Cardiac muscle cell (in vitro differentiated cells and primary cell): ENCODE results near the gene CRLF3. TPM values are rescaled to one million over a fixed set of nuclear protein-coding genes. Genes with fewer than 3 reads are reported as not detected.

Experiments
- DNase-seq, 2 donors: peaks; one replicate each; pipeline versions ENCODE4 v3.0.0 to v3.0.0-alpha.2; 2010 to 2017; ENCODE audit warnings: low read depth in 1 of 2, low spot score in 1 of 2
- H3K27ac ChIP-seq: fragments of 200-600 bp; sonication (generic); 2 replicates; pipeline ENCODE4 v1.5.1; 2016
- H3K27me3 ChIP-seq: fragments of 200-600 bp; sonication (generic); 2 replicates; pipeline ENCODE4 v1.6.0; 2016; ENCODE audit warnings: control low read depth
- H3K36me3 ChIP-seq: fragments of 200-600 bp; sonication (generic); 2 replicates; pipeline ENCODE4 v1.5.1; 2016; ENCODE audit warnings: control low read depth
- H3K4me1 ChIP-seq: fragments of 200-600 bp; sonication (generic); 2 replicates; pipeline ENCODE4 v1.8.1; 2017; ENCODE audit warnings: low read depth, mild to moderate bottlenecking, mixed run types
- H3K4me3 ChIP-seq: fragments of 200-600 bp; sonication (generic); 2 replicates; pipeline ENCODE4 v1.5.1; 2016; ENCODE audit warnings: mild to moderate bottlenecking
- H3K9me3 ChIP-seq: fragments of 200-600 bp; sonication (generic); 2 replicates; pipeline ENCODE4 v1.5.1; 2017; ENCODE audit warnings: low read depth, mild to moderate bottlenecking, control low read depth
- CTCF ChIP-seq: IDR thresholded peaks from 2 replicates; pipeline ENCODE4 v1.5.1; 2012; ENCODE audit warnings: low read depth, mild to moderate bottlenecking, low read length
- polyA plus RNA-seq: library from polyadenylated mRNA; unstranded; fragments of >200 nt; fragmentation: Nextera tagmentation; extraction: Ambion mirVana; gene quantifications from 2 replicates; pipeline ENCODE4 v1.2.1, GENCODE V29; 2016
- total RNA-seq: library from RNA; depleted of rRNA; stranded (reverse); fragments of >200 nt; gene quantifications from 2 replicates; pipeline ENCODE4 v1.2.3, GENCODE V29; 2016

CRLF3 gene
- total and polyA plus RNA-seq, 2 experiments from 2014 or later = 11.9 to 19.9 TPM

DNA sequence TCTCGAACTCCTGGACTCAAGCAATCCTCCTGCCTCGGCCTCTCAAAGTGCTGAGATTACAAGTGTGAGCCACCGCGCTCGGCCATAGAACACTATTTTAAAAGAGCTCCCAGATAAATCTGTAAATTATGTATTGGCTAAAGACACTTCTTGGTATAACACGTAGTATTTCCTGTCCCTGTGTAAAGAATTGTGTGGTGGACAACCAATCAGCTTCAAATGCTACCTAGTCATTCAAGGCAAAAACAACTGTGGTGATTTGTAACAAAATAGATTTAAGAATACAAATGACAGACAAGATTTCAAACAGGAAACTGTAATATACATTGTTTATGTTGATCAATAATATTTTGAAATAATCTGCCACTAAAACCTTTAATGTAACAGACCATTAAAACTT is 14.6 kb downstream of the CRLF3 start:
- Histone ChIP-seq H3K36me3 (no peaks in the 10 kb centered on the region), H3K4me1 (no peaks in the 10 kb centered on the region), H3K4me3 (no peak overlapping the region), H3K9me3 (no peaks in the 10 kb centered on the region), H3K27ac (no peak overlapping the region), H3K27me3 (no peaks in the 10 kb centered on the region)
- TF ChIP-seq CTCF = no peak
- no peak for DNase-seq

GRCh38 chr17:30808785-30809286 is 15.7 kb downstream of the CRLF3 start:
- no peak for DNase-seq
- Histone ChIP-seq H3K4me1 (no peaks in the 10 kb centered on the region), H3K27ac (peak overlapping the region; percentile 32), H3K9me3 (no peaks in the 10 kb centered on the region), H3K27me3 (no peaks in the 10 kb centered on the region), H3K36me3 (peaks cover 3% of the 10 kb centered on the region), H3K4me3 (no peak overlapping the region)
- TF ChIP-seq CTCF = no peak

DNA sequence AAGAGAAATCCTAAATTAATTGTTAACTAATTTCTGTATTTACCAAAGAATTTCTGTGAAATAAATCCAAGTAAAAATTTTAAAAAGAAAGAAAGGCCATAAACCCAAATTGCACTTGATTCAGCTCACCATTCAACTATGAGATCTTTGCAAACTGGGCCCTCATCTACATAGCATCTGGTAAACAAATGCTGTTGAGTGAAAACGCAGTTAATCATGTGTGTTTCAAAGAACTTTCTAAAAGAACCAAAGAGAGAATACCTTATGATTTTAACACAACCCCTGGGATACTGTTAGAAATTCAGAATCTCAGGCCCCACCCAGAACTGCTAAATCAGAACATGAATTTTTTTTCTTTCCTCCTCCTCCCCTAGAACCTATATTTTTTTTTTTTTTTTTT is 16.6 kb downstream of the CRLF3 start:
- no peak for DNase-seq
- H3K9me3 ChIP-seq = no peaks in the 10 kb centered on the region
- H3K27ac ChIP-seq = no peak overlapping the region
- H3K4me1 ChIP-seq = no peaks in the 10 kb centered on the region
- TF ChIP-seq CTCF = no peak
- no peak overlapping the region for H3K4me3 ChIP-seq
- no peaks in the 10 kb centered on the region for H3K27me3 ChIP-seq
- peaks cover 10% of the 10 kb centered on the region for H3K36me3 ChIP-seq

DNA sequence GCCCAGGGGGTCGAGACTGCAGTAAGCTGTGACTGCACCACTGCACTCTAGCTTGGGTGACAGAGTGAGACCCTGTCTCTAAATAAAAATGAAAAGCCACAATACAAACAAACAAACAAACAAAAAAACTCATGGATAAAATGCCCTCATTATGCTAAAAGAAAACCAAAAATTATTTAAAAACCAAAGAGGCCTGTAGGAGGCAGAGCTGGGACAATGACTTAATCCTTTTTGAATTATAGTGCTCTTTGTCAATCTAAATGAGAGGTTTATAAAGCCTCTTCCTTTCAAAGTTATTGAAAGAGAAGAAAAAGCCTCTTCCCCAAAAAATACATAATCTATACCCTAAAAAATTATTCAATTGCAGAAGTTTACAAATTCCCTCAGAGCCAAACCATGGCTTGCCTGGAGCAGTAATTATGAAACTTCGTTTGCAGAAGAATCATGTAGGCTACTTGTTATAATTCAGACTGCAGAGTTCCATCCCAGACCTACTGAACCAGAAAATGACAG is 18.5 kb downstream of the CRLF3 start:
- no peaks in the 10 kb centered on the region for H3K9me3 ChIP-seq
- H3K4me1 ChIP-seq = no peaks in the 10 kb centered on the region
- TF ChIP-seq CTCF = peak; percentile 24
- no peaks in the 10 kb centered on the region for H3K27me3 ChIP-seq
- H3K4me3 ChIP-seq = no peak overlapping the region
- no peak overlapping the region for H3K27ac ChIP-seq
- peaks cover 18% of the 10 kb centered on the region for H3K36me3 ChIP-seq
- DNase-seq = no peak

- Histone ChIP-seq H3K9me3 (no peaks in the 10 kb centered on the region), H3K4me3 (no peak overlapping the region), H3K27ac (no peak overlapping the region), H3K4me1 (no peaks in the 10 kb centered on the region), H3K36me3 (peaks cover 28% of the 10 kb centered on the region), H3K27me3 (no peaks in the 10 kb centered on the region)
- no peak for DNase-seq
- no peak for TF ChIP-seq CTCF
Measured at GRCh38 chr17:30801671-30802070, 22.8 kb downstream of the CRLF3 start.
